Activated naive CD4-positive, alpha-beta T cell treated with anti-CD3 and anti-CD28 coated beads, Interleukin-2, amount 10 ng/mL, durations not matched to agents 7 days and 5 days (primary cell): Measurements from ENCODE around the gene ZNF160.
"Not testable (repeated sequence)": the region's sequence is repeated elsewhere in the genome, so short reads cannot be mapped to it uniquely, and the experiment has no call there.

Experiments used
- CTCF ChIA-PET: fragments of 350-600 bp; sonication (Branson Sonifier 250); formaldehyde crosslinking; loops from one replicate; lab custom pipeline; 2021; ENCODE audit warnings: antibody characterized with exemption; lab: Charles Lee
- DNase-seq: peaks from one replicate; pipeline ENCODE4 v3.0.0-alpha.2; 2020
- H3K27ac Mint-ChIP-seq: one replicate; pipeline ENCODE4 v1.8.0; 2021; ENCODE audit warnings: mild to moderate bottlenecking, moderate library complexity, mixed read lengths
- H3K27me3 Mint-ChIP-seq: one replicate; pipeline ENCODE4 v1.8.0; 2021; ENCODE audit warnings: mild to moderate bottlenecking, mixed read lengths
- H3K36me3 Mint-ChIP-seq: one replicate; pipeline ENCODE4 v1.8.0; 2021; ENCODE audit warnings: mixed read lengths
- H3K4me1 Mint-ChIP-seq: one replicate; pipeline ENCODE4 v1.8.0; 2021; ENCODE audit warnings: mixed read lengths
- H3K4me3 Mint-ChIP-seq: one replicate; pipeline ENCODE4 v1.8.0; 2021; ENCODE audit warnings: mild to moderate bottlenecking, moderate library complexity, mixed read lengths
- H3K9me3 Mint-ChIP-seq: one replicate; pipeline ENCODE4 v1.8.0; 2021; ENCODE audit warnings: mixed read lengths

The ZNF160 gene

DNA sequence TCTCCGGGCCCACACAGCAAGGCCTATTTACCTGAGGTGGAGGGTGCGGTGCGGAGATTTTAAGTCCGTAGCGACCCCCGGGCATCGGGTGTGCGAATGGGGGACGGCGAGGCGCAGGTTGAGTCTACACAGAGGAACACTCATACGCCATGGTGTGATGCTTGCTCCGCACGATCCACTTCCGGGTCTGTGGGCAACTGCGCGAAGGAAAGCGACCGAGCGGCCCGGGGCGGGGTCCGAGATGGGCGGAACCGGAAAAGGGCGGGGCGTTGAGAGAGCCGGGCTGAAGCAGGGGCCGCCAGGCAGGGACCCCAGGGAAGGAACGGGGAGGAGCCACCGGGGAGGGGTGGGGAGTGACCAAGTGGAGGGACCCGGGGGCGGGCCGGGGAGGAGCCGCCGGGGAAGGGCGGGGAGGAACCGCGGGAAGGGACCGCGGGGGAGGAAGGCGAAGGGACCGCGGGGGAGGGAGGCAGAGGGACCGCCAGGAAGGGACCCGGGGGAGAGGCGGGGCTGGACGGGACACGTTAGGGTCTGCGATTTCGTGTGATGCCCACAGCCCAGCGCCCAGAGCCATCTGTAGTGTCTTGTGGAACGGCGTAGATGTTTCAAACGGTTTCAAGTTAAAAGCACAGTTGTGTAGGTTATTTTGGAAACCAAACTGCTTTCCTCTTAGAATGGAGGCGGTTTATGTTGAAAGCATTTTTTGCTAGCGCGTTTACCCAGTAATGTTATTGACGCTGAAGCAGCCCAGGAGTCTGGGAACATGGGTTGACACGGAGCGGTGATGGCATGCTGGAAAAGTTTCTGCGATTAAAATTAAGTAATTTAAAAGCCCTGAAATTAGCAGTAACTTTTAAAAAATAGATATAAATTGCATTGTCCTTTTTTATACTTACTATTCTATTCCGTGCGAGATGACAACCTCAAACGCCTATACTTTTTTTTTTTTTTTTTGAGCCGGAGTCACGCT, at the start of gene ZNF160:
Gene ZNF160 (minus strand): TSS at position 189 of the 970 bp plus-strand sequence. CDS start 17,146 bp downstream, outside the sequence.
- Mint-ChIP-seq H3K36me3 (peaks cover 33% of the 10 kb centered on the region), H3K4me1 (peaks cover 34% of the 10 kb centered on the region)
- CTCF ChIA-PET: no interaction called here

DNA sequence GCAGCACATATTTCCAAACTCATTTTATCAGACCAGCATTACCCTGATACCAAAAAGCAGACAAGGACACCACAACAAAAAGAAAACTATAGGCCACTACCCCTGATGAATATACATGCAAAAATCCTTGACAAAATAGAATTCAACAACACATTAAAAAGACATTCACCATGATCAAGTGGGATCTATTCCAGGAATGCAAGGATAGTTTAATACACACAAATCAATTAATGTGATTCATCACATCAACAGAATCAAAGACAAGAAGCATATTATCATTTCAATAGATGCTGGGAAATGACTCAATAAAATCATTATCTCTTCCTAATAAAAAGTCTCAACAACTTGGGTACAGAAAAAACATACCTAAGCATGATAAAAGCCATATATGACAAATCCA, 44.4 kb upstream of the ZNF160 start:
- H3K36me3 Mint-ChIP-seq: peaks cover 79% of the 10 kb centered on the region
- no peak overlapping the region for H3K27ac Mint-ChIP-seq
- CTCF ChIA-PET: no interaction called here
- H3K4me3 Mint-ChIP-seq: no peak overlapping the region
- no peaks in the 10 kb centered on the region for H3K4me1 Mint-ChIP-seq
- no peak for DNase-seq
- peaks cover 62% of the 10 kb centered on the region for H3K9me3 Mint-ChIP-seq
- H3K27me3 Mint-ChIP-seq: no peaks in the 10 kb centered on the region

More for the DNA sequence above, at the start of gene ZNF160:
- Mint-ChIP-seq H3K27me3 (no peaks in the 10 kb centered on the region), H3K9me3 (peaks cover 38% of the 10 kb centered on the region), H3K27ac (peak within 1 kb of the TSS; percentile 93), H3K4me3 (peak within 1 kb of the TSS; percentile 85)
- peak; percentile 100 for DNase-seq

DNA sequence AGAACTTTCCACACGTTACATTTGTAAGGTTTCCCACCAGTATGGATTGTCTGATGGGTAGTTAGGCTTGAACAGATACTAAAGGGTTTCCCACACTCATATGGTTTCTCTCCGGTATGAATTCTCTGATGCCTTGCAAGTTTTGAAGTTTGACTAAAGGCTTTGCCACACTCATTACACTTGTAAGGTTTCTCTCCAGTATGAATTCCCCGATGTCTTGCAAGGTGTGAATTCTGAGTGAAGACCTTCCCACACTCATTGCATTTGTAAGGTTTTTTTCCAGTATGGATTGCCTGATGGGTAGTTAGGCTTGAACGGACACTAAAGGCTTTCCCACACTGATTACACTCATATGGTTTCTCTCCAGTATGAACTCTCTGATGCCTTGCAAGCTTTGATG, 37.1 kb upstream of the ZNF160 start:
- Mint-ChIP-seq H3K27me3 (no peaks in the 10 kb centered on the region), H3K27ac (no peak overlapping the region), H3K4me1 (no peaks in the 10 kb centered on the region), H3K36me3 (peaks cover 48% of the 10 kb centered on the region), H3K4me3 (no peak overlapping the region), H3K9me3 (peaks cover 71% of the 10 kb centered on the region)
- DNase-seq: no peak
- CTCF ChIA-PET: no interaction called here

DNA sequence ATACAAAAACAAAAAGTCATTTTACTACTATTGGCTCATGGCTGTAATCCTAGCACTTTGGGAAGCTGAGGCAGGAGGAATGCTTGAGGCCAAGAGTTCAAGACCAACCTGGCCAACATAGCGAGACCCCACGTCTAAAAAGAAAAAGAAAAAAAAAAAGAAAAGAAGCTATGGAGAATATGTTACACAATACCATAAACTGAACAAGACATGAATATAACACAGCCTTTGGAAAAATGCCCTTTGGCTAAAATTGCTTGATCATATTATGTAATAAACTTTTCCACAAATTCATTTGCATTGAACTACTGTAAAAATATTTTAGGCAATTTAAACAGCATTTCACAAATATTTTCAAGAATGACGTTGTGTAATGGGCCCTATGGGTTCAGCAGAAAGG, 33.2 kb upstream of the ZNF160 start:
- H3K4me3 Mint-ChIP-seq: no peak overlapping the region
- peaks cover 67% of the 10 kb centered on the region for H3K9me3 Mint-ChIP-seq
- DNase-seq: no peak
- H3K27ac Mint-ChIP-seq: no peak overlapping the region
- H3K36me3 Mint-ChIP-seq: peaks cover 23% of the 10 kb centered on the region
- CTCF ChIA-PET: no interaction called here
- H3K27me3 Mint-ChIP-seq: peaks cover 12% of the 10 kb centered on the region
- H3K4me1 Mint-ChIP-seq: peaks cover 6% of the 10 kb centered on the region

DNA sequence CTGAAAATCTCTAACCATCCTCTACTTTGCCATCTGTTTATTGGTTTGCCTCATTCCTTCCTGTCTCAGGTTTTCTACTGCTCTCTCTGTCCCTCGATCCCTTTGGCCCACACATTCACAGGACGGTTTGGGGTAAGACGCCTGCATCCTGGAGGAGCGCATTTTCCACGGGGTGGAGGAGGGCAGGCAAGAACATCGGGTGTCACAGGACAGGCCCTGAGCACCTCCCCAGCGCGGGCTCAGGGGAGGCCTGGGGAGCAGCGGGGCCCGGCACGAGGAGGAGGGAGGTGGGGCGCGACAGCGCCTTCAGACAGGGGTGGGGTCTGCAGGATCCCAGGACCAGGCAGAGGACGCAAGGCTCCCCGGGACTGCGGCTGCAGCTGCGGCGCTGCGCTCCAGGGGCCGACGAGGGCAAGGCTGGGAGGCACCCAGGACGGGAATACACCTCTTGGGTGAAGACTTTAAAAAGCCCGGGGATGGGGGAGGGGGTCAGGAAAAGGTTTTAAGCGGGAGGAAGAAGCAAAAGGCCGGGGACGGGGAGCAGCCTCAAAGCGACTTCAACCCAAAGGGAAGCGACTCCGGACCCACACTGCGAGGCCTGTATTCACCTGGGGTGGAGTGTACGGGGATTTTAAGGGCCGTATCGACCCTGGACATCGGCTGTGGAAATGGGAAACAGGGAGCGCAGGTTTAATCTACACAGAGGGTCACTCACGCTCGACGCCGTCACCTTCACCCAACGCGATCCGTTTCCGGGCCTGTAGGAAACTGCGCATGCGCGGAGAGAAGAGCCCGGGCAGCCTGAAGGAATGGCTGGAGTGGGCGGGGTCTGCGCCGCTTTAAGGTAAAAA, 29.1 kb upstream of the ZNF160 start, which contains the start of gene ZNF415:
Gene ZNF415 (minus strand): TSS at position 770 of the 851 bp plus-strand sequence. CDS start 10,234 bp downstream, outside the sequence.
- Mint-ChIP-seq H3K4me3 (peak within 1 kb of the TSS; percentile 55), H3K27me3 (peaks cover 13% of the 10 kb centered on the region), H3K4me1 (peaks cover 6% of the 10 kb centered on the region), H3K9me3 (peaks cover 54% of the 10 kb centered on the region), H3K36me3 (peaks cover 11% of the 10 kb centered on the region), H3K27ac (no peak within 1 kb of the TSS)
- DNase-seq: peak; percentile 57
- CTCF ChIA-PET: no interaction called here

DNA sequence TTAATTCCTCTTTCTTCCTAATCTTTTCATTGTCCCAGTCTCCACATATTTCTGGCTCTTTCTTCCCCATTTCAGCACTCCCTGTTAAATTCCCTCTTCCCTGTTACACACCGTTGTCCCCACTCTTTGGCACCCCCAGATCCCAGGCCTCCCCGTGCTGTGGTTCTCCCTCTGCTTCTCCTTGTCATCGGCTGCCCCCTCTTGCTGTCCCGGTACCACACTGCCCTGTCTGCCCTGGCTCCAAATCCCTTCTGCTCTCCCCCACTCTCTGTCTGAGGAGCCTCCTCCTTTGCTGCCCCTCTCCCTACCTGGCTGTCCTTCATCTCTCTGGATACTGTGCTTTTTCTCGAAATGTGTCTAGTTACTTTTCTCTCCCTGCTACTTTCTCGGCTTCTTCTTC, 28.5 kb upstream of the ZNF160 start:
- peaks cover 53% of the 10 kb centered on the region for H3K9me3 Mint-ChIP-seq
- CTCF ChIA-PET: no interaction called here

DNA sequence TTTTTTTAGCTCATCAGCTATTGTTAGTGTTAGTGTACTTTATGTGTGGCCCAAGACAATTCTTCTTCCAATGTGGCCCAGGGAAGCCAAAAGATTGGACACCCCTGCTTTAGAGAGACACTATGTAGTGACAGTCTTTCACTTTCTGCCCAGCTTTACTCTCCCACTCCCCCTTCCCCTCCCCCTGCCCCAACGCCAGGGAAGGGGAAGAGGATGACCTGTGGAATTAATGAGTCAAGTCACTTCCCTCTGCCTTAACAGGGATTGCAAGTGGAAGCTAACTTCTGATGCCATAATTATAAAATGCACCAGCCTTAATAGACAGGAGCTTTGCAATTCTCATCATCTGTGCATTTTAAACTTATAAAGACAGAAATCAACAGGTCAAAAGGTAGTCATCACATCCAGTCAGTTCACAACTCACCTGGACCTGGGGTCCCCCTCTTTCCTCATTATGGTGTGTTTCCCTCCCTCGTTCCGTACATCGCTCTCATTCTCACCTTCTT, 27.9 kb upstream of the ZNF160 start:
- CTCF ChIA-PET: no interaction called here
- Mint-ChIP-seq H3K9me3 (peaks cover 49% of the 10 kb centered on the region), H3K36me3 (peaks cover 7% of the 10 kb centered on the region), H3K4me3 (no peak overlapping the region), H3K27ac (no peak overlapping the region), H3K27me3 (peaks cover 13% of the 10 kb centered on the region), H3K4me1 (peaks cover 6% of the 10 kb centered on the region)
- DNase-seq: no peak

More for the DNA sequence above, 28.5 kb upstream of the ZNF160 start:
- H3K27ac Mint-ChIP-seq: no peak overlapping the region
- peak overlapping the region; percentile 55 for H3K4me3 Mint-ChIP-seq
- no peak for DNase-seq
- H3K27me3 Mint-ChIP-seq: peaks cover 13% of the 10 kb centered on the region
- peaks cover 6% of the 10 kb centered on the region for H3K4me1 Mint-ChIP-seq
- H3K36me3 Mint-ChIP-seq: peaks cover 7% of the 10 kb centered on the region

DNA sequence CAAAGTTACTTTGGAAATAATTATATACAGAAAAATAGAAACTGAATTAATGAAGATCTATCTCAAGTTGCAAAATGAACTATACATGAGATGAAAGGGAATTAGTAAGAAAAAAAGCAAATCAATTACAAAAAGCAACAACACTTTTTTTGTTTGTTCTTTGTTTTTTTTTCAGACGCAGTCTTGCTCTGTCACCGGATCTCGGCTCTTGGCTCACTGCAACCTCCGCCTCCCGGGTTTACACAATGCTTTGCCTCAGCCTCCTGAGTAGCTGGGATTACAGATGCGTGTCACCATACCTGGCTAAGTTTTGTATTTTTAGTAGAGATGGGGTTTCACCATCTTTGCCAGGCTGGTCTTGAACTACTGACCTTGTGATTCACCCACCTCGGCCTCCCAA, 27.3 kb upstream of the ZNF160 start:
- H3K4me3 Mint-ChIP-seq: no peak overlapping the region
- CTCF ChIA-PET: no interaction called here
- H3K27me3 Mint-ChIP-seq: peaks cover 13% of the 10 kb centered on the region
- peaks cover 7% of the 10 kb centered on the region for H3K36me3 Mint-ChIP-seq
- DNase-seq: no peak
- peaks cover 6% of the 10 kb centered on the region for H3K4me1 Mint-ChIP-seq
- peaks cover 44% of the 10 kb centered on the region for H3K9me3 Mint-ChIP-seq
- no peak overlapping the region for H3K27ac Mint-ChIP-seq

DNA sequence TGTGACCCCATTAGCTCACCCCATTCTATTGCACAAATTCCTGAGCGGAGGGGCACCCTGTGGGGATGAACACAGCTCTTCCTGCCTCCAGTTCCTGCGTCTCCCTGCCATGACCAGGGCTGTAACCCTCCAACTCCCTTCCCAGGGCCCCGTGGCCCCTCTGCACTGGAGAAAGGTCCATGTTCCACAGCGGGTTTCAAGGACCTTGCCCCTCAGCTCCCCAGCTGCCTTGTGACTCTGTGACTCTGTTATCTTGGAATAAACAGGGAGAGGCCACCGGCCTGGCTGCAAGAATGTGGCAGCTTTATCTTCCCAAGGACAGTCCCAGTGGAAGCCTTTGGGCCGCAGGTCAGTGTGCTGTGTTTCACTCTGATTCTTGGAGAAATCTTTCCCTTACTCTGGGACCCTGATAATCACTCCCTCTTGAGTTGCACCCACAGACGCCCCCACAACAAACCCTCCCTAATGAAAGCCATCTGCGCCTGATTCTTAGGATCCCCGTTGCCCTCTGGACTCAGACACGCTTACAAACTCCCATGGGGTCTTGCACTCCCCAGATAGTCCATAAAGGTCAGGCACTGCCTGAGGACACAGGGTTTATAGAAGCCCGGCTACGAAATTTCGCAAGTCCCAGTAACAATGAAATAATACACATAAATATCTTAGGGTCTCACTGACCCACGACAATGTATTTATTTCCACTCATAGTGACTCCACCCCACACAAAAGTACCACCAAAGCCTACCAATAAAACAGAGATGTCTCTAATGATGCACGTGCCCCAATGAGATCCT, 23.7 kb upstream of the ZNF160 start:
- H3K27me3 Mint-ChIP-seq, H3K4me1 Mint-ChIP-seq, H3K36me3 Mint-ChIP-seq, CTCF ChIA-PET, DNase-seq, H3K27ac Mint-ChIP-seq, H3K4me3 Mint-ChIP-seq: not testable (repeated sequence)
- H3K9me3 Mint-ChIP-seq: peaks cover 48% of the 10 kb centered on the region

DNA sequence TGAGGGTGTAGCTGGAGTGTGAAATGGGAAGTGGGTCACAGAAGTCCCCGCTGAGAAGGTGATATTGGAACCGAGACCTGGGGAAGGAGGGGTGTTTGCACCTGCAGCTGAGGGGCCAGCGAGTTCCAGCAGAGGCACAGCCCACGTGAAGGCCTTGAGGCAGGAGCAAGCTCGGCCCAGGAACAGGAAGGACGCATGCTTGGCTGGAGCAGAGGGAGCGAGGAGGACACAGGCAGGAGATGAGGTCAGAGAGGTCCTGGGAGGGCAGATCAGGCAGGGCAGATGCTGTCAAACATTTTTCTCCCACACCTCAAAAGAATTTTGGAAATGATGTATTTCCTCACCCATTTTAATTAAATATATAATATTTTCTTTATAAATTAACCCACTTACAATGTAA, 20.2 kb upstream of the ZNF160 start:
- Mint-ChIP-seq H3K4me1 (no peaks in the 10 kb centered on the region), H3K9me3 (peaks cover 44% of the 10 kb centered on the region), H3K27ac (no peak overlapping the region), H3K36me3 (peaks cover 2% of the 10 kb centered on the region), H3K4me3 (no peak overlapping the region), H3K27me3 (no peaks in the 10 kb centered on the region)
- CTCF ChIA-PET: no interaction called here
- DNase-seq: no peak

DNA sequence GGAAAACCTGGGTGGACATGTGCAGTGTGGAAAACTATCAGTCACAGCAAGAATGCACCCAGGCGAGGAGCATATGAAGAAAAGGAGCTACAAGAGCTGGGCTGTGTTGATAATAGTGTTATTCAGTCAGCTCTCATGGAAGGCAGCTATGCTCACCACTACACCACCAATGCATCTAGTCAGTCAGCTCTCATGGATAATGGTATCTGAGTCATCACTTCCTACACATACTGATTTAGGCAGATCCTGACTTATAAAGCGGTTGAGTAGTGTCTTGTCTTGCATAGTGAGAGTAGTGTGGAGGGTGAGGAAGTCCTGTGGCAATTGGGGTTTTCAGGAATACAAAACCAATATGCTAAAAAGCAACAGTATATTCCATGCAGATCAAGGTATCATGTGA, 9.1 kb upstream of the ZNF160 start:
- peaks cover 58% of the 10 kb centered on the region for H3K9me3 Mint-ChIP-seq
- no peak overlapping the region for H3K4me3 Mint-ChIP-seq
- CTCF ChIA-PET: no interaction called here
- no peak overlapping the region for H3K27ac Mint-ChIP-seq
- DNase-seq: no peak
- no peaks in the 10 kb centered on the region for H3K27me3 Mint-ChIP-seq
- no peaks in the 10 kb centered on the region for H3K4me1 Mint-ChIP-seq
- H3K36me3 Mint-ChIP-seq: no peaks in the 10 kb centered on the region

DNA sequence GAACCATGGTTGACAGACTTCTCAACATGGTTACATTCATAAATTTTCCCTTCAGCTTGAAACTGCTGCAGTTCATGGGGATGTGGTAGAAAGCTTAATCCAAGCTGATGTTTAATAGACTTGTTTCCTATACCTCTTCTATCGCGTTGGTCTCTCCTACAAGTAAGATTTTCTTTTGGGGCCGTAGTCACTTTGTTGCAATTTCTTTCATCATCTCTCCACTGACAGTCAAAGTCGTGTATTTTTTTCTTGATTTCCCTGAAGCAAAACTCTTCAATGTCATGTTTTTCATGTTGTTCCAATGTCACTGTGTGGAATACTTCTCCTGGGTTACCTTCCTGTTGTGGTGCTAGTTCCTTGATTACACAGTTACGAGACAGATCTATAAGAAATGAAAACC, 6.3 kb upstream of the ZNF160 start:
- Mint-ChIP-seq H3K36me3 (no peaks in the 10 kb centered on the region), H3K27ac (no peak overlapping the region), H3K9me3 (peaks cover 49% of the 10 kb centered on the region), H3K4me3 (no peak overlapping the region), H3K4me1 (no peaks in the 10 kb centered on the region), H3K27me3 (no peaks in the 10 kb centered on the region)
- CTCF ChIA-PET: no interaction called here
- DNase-seq: no peak

DNA sequence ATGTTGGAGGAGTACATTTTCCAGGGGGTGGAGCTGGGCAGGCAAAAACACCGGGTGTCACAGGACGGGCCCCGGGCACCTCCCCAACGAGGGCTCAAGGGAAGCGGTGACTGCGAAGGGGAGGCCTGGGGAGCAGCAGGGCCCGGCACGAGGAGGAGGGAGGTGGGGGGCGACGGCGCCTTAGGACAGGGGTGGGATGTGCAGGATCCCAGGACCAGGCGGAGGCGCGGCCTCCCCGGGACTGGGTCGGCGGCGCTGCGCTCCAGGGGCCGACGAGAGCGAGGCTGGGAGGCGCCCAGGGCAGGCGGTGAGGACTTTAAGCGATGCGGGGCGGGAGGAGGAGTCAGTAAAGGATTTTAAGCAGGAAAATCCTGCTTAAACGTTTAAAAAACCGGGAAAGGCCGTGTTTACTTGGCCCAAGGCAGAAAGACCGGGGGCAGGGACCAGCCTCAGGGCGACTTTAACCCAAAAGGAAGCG, 427 bp downstream of the ZNF160 start:
- peak overlapping the region; percentile 93 for H3K27ac Mint-ChIP-seq
- CTCF ChIA-PET: no interaction called here
- peaks cover 39% of the 10 kb centered on the region for H3K9me3 Mint-ChIP-seq
- H3K36me3 Mint-ChIP-seq: peaks cover 41% of the 10 kb centered on the region
- H3K4me1 Mint-ChIP-seq: peaks cover 34% of the 10 kb centered on the region
- peak; percentile 67 for DNase-seq
- no peaks in the 10 kb centered on the region for H3K27me3 Mint-ChIP-seq
- H3K4me3 Mint-ChIP-seq: peak overlapping the region; percentile 85
